GM19397 (cell line): ENCODE data around the gene CBLC.

Source experiments
- ATAC-seq: cut with Tn5 transposase; IDR thresholded peaks from one replicate; pipeline ENCODE4 v1.9.1; 2021; ENCODE audit warnings: mild to moderate bottlenecking, moderate library complexity; ENCODE audit not compliant: unreplicated experiment

CBLC gene

DNA sequence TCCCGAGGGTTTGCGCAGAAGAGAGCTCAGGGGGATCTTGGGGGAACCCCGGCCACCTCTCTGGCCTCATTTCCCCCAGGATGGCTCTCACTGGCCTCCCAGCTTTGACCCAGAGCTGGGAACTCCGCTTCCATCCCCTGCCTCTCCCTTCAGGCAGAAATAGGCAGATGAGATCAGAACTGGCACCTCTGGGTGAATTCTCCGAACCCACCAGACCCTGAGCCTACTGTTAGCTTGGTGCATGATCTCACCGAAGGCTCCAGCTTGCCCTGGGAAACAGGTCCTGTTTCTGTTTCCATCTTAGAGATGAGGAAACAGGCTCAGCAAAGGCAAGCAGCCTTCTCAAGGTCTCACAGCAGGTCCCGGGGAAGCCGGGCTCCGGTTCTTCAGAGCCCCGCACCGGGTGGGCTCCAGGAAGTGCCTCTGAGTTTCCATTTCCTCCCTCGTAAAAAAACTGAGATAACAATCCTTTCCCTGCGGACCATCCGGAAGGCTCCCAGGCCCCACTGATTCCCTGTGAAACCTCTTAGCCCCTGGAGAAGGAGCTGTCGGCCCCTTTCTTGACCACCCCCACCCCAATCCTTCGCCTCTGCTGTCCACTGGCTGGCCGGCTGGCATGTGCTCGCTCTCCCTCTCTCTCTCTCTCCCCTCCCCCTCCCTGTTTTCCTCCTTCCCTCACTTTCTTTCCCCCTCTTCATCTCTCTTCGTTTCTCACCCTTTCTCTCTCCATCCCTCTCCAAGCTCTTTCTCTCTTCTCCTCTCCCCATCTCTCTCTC is 70.5 kb downstream of the CBLC start:
- no peak for ATAC-seq

DNA sequence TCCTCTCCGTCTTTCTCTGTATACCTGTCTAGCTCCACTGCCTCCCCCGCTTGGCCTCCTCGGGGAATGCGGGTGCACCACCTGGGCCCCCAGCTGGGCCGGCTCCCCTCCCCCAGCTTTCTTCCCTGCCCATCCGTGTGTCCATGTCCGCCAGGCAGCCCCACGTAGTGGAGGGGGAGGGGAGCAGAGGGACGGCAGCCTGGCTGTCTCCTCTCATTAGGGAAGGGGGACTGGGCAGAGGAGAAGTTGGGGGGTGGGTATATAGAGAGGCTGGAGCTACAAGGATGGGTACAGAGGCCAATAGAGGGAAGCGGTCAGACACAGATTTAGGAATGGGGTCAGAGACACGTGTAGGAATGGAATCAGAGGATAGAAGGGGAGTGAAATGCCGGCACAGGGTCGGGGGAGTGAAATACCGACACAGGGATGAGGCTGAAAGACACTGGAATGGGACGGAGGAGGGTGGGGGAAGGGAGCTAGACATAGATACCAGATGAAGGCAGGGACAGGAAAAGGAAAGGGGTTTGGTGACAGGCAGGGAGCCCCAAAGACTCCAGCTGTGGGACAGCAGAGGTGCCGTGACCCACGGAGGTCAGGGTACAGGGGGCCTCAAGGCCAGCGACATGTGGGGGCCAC is 71.2 kb downstream of the CBLC start:
- no peak for ATAC-seq
